Fibroblast of the aortic adventitia (primary cell): ENCODE measurements around the gene HIGD1A. TPM values are rescaled to one million over a fixed set of nuclear protein-coding genes. Genes with fewer than 3 reads are reported as not detected.
A peak's percentile ranks its signal among the peaks of the same experiment; 100 is the strongest.

Source experiments
- DNase-seq: peaks from one replicate; pipeline ENCODE4 v3.0.0-alpha.2; 2010; ENCODE audit warnings: low read depth
- H3K4me3 ChIP-seq: 2 replicates; pipeline ENCODE4 v1.5.1; 2011; ENCODE audit warnings: low read depth, mild to moderate bottlenecking, control low read depth, low read length, moderate library complexity
- CTCF ChIP-seq: IDR thresholded peaks from 2 replicates; pipeline ENCODE4 v1.5.1; 2011; ENCODE audit warnings: mild to moderate bottlenecking, low read length, control low read depth, inconsistent platforms; ENCODE audit not compliant: insufficient read depth
- total RNA-seq: library from RNA; depleted of rRNA; stranded (reverse); fragments of >200 nt; gene quantifications from 2 replicates; pipeline ENCODE4 v1.2.3, GENCODE V29; 2012; ENCODE audit warnings: low replicate concordance

Gene HIGD1A
- total RNA-seq, 1 donor: 163 TPM

- DNase-seq: no peak
- H3K4me3 ChIP-seq: no peak overlapping the region
- no peak for TF ChIP-seq CTCF
Observed at GRCh38 chr3:42762046-42762724, 42.1 kb downstream of the HIGD1A start.

GRCh38 chr3:42758126-42758525 lies 46.2 kb downstream of the HIGD1A start:
- no peak for TF ChIP-seq CTCF
- H3K4me3 ChIP-seq: no peak overlapping the region
- no peak for DNase-seq

- no peak for TF ChIP-seq CTCF
- no peak overlapping the region for H3K4me3 ChIP-seq
- no peak for DNase-seq
Observed at GRCh38 chr3:42756681-42757213, 47.5 kb downstream of the HIGD1A start.

- peak; percentile 61 for TF ChIP-seq CTCF
- H3K4me3 ChIP-seq: no peak overlapping the region
- DNase-seq: peak; percentile 39
Observed at GRCh38 chr3:42755681-42756578, 48.4 kb downstream of the HIGD1A start.

GRCh38 chr3:42753757-42754156 lies 50.5 kb downstream of the HIGD1A start:
- DNase-seq: no peak
- no peak for TF ChIP-seq CTCF
- no peak overlapping the region for H3K4me3 ChIP-seq

- DNase-seq: no peak
- TF ChIP-seq CTCF: no peak
- H3K4me3 ChIP-seq: no peak overlapping the region
Observed at GRCh38 chr3:42752961-42753360, 51.3 kb downstream of the HIGD1A start.
